ENCODE data around the gene HS6ST1.
"Not testable (repeated sequence)": the region's sequence is repeated elsewhere in the genome, so short reads cannot be mapped to it uniquely, and the experiment has no call there.

HS6ST1 gene

DNA sequence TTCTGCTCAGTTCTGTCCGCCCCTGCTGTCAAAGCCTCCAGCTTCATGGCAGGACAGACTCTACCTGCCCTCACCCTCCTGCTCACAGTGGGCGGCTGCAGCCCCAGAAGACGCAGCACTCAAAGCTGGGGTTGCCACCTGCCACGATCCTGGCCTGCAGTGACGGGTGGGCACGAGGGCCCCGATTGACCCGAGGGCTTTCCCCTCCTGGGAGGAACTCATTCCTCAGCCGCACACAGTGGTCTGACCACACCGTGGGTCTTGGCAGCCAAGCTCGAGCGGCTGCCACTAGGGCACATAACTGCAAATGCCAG is 47.1 kb downstream of the HS6ST1 start:
- no peak for DNase-seq (ENCODE audit: low read depth)
- H3K4me3 ChIP-seq (ENCODE audit: control insufficient read depth, low read depth, low read length), result no peak overlapping the region
- TF ChIP-seq, protein P1, sequence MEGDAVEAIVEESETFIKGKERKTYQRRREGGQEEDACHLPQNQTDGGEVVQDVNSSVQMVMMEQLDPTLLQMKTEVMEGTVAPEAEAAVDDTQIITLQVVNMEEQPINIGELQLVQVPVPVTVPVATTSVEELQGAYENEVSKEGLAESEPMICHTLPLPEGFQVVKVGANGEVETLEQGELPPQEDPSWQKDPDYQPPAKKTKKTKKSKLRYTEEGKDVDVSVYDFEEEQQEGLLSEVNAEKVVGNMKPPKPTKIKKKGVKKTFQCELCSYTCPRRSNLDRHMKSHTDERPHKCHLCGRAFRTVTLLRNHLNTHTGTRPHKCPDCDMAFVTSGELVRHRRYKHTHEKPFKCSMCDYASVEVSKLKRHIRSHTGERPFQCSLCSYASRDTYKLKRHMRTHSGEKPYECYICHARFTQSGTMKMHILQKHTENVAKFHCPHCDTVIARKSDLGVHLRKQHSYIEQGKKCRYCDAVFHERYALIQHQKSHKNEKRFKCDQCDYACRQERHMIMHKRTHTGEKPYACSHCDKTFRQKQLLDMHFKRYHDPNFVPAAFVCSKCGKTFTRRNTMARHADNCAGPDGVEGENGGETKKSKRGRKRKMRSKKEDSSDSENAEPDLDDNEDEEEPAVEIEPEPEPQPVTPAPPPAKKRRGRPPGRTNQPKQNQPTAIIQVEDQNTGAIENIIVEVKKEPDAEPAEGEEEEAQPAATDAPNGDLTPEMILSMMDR (IDR thresholded peaks at IDR 0.05; ENCODE audit: control insufficient read depth, insufficient read depth, low read depth, low read length, missing control alignments), result no peak

DNA sequence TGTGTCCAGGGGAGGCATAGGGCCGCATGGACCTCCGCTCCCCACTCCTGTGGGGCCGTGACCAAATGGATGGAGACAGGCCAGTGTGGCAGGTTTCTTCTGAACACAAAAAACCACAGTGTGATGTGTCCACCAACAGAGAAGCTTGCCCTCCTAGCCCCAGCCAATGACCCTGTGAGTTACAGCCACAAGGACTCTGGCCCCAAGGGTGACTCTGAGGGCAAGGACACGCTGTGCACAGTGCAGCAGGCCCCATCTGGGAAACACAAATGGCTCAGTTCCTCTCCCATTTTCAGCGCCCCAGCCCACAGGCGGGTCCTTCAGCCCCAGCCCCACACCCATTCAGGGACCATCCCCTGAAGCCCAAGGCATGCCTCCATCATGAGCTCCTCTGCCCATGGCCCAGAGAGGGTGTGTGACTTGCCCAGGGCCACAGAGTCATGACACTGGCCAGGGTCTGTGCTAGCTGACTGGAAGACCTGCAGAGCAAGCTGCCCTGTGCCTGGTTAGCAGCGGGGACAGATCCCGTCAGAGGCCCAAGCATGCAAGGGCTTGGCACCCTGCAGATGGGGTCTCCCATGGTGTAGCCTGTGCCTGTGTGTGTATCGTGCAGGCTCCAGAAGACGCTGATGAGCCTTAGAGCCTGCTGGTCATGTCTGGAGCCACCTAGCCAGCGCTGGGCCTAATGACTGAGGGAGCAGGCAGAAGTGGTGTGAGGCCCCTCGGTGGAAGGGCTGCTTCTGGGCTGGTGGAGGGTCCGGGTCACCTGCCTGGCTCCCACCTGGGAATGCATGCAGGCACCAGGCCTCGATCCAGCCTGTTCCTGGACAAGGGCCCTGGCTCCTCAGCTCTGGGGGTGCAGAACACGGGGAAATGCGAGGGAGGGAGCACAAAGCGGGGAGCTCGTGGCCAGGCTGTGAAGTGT is 47.7 kb downstream of the HS6ST1 start:
- no peak overlapping the region for H3K4me3 ChIP-seq (ENCODE audit: control insufficient read depth, low read depth, low read length)
- DNase-seq (ENCODE audit: low read depth), result no peak
- TF ChIP-seq, protein P1 (IDR thresholded peaks at IDR 0.05; ENCODE audit: control insufficient read depth, insufficient read depth, low read depth, low read length, missing control alignments), result no peak

DNA sequence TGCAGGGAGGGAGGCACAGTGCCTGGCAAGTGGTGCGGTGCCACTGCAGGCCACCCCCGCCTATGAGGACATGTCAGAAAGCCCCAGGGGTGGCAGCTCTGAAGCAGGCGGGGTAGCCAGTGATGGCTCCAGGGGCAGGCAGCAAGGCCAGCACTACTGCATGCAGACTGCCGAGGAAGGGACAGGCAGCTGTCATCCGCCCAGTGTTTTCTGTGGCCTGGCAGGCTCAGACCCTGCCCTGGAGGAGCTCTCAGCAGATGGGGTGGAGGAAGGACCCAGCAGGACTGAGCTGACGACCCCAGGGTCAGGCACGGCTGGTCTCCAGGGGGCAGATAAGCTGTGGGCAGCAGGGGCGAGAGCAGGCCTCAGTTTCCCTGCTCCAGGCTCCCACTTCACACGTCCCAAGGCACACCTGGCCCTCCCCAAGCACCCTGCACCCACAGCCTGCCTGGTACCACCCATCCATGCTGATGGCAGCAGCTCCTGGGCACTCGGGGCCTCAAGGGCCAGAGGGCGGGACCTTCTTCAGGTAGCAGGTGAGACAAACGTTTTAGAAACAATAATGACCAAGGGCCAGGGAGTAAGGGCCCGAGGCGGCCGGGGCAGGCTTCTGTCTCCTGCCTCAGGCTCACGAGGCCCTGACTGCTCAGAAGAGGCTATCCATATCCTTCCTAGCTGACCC is 48.5 kb downstream of the HS6ST1 start:
- DNase-seq (ENCODE audit: low read depth), result no peak
- TF ChIP-seq, protein P1 (IDR thresholded peaks at IDR 0.05; ENCODE audit: control insufficient read depth, insufficient read depth, low read depth, low read length, missing control alignments), result no peak
- H3K4me3 ChIP-seq (ENCODE audit: control insufficient read depth, low read depth, low read length), result no peak overlapping the region

DNA sequence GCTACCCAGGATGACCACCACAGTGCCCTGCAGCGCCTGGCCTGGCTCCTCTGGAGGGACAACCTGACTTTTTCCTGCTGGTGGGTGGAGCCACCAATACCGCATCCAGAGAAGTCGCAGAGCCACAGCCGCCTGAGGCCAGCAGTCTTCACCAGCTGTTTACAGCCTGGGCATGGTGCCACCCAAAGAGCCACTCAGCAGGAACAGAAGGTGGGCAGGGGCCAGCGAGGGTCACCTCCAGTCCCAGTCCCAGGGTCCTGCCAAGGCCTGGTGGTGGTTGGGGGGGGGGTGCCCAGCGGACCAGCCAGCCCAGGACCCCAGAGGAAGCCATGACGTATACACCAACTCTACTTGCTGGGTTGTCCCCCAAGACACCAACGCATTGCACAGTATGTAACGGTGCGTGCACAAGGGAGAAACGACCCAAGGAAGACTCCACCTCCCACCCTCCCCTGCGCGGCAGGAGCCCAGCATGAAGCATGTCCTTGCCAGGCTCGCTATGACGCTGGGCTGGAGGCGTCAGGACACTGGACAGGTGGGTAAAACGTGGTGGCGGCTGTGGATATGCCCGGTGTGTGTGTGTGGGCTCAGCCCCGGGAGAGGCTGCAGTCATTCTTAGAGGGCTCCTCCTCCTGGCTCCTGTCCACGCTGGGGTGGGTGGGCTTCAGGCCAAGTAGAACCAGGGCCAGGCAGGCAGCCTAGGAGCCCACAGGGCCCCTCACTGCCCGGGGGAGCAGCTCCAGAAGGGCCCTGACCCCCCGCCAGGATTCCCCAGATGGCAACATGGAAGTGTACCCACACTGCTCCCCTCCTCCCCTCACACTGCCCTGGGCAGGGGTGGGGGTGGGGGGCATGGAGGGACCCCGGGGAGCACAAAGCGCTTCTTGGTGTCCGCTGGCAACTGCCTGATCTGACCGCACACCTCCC is 49.3 kb downstream of the HS6ST1 start:
- no peak overlapping the region for H3K4me3 ChIP-seq (ENCODE audit: control insufficient read depth, low read depth, low read length)
- TF ChIP-seq, protein P1 (IDR thresholded peaks at IDR 0.05; ENCODE audit: control insufficient read depth, insufficient read depth, low read depth, low read length, missing control alignments), result no peak
- DNase-seq (ENCODE audit: low read depth), result no peak

DNA sequence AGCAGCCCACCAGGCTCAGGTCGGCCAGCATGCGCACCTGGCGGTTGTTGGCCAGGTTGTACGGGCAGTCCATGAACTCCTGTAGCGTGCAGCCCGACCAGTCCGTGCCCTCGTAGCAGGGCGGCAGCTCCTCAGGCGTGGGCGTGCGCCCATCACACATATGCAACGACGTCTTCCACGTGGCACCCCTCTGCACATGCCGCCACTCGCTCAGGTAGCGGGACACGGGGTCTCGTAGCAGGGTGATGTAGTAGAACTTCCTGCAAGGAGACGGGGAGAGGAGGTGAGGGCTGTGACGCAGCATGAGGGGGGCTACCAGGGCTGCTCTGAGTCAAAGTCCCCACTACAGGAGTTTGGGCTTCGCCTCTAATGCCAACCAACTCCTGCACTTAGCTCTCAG is 50.1 kb downstream of the HS6ST1 start:
- H3K4me3 ChIP-seq (ENCODE audit: control insufficient read depth, low read depth, low read length); DNase-seq (ENCODE audit: low read depth): not testable (repeated sequence)

DNA sequence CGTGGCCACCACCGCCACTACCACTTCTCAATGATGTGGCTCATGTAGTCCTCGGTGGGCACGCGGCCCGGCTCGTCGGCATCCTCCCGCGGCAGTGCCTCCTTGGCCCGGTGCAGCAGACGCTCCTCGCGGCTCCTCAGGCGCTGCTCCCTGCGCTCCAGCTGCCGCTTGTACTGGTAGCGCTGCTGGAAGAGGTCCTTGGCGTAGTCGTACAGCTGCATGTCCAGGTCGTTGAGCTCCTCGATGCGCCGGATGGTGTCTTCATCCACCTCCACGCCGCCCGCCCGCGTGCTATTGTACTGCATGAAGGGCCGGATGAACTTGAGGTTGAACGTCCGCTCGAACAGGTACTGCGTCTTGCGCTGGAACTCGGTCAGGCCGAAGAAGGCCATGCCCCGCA is 50.5 kb downstream of the HS6ST1 start:
- DNase-seq (ENCODE audit: low read depth); H3K4me3 ChIP-seq (ENCODE audit: control insufficient read depth, low read depth, low read length): not testable (repeated sequence)

DNA sequence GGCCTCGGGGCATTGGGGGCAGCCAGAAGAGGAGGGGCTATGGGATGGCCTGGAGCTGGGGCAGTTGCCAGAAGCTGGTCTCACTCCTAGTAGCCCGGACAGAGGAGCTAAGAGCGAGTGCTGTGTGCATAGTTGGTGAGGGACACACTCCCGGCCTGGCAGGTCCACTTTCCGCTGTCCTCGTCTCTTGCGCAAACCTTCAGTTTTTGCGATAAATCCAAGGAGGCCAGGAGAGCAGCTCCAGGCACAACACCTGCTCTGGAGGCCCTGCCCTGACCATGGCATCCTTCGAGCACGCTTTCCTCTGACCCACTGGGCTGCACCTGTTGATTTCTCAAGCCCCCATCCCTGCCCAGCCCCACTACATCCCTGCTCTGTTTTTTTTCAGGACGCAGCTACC is 51.0 kb downstream of the HS6ST1 start:
- not testable (repeated sequence) for H3K4me3 ChIP-seq (ENCODE audit: control insufficient read depth, low read depth, low read length); DNase-seq (ENCODE audit: low read depth)

DNA sequence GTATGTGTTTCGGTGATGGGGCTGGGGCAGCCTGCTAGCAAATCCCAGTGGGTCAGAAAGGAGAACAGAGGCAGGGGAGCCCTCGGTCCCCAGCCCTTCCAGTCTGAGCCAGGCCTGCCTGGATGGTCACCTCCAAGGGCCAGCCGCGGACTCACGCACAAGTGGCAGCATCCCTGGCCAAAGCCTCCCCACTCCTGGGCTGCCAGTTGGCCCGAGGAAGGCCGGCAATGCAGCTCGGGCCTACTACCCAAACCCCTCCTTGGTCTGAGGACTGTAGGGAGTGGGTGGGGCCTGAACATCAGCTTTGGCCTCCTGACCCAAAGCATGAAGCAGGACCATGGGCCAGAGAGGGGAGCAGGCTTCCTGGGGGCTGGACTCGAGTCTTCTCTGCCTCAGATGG is 51.5 kb downstream of the HS6ST1 start:
- not testable (repeated sequence) for DNase-seq (ENCODE audit: low read depth); H3K4me3 ChIP-seq (ENCODE audit: control insufficient read depth, low read depth, low read length)

DNA sequence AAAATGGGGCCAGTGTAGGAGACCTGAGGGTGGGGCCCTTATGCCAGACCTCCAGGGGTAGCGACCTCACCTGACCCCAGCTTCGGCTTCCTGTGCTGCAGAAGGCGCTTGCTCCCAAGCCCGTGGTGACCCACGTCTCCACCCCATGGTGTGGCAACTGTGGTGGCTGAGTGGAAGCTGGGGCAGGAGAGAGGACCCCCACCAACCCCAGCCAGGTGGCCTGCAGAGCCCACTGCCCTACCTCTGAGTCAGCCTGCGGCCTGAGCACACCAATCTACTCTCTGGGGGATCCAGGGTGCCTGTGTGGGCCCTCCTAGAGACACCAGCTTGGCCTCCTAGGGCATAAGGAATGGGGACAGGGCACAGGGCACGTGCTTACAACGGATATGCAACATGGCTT is 52.2 kb downstream of the HS6ST1 start:
- DNase-seq (ENCODE audit: low read depth); H3K4me3 ChIP-seq (ENCODE audit: control insufficient read depth, low read depth, low read length): not testable (repeated sequence)

DNA sequence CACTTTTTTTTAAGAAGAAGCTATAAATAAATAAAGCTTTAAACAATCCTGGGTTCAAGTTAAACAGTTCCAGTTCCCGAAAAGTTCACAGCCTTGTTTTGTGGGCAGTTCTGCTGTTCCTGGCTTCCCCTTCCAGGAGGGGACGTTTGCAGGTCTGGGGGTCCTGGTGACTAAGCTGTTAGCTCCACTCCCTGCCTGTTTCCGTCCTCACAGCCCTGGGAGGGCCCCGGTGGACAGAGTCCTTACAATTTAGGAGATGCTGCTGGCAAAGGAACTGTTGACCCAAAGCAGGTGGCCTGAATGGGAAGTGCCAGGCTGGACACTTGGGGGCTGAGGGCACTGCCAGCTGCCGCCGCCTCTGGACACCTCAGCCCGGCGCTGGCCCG is 53.1 kb downstream of the HS6ST1 start:
- DNase-seq (ENCODE audit: low read depth); H3K4me3 ChIP-seq (ENCODE audit: control insufficient read depth, low read depth, low read length): not testable (repeated sequence)

Measured in AG09309 (cell line).